Activated T-cell treated with anti-CD3 and anti-CD28 coated beads, Interleukin-2, amount 50 U/mL, for 72 hours (primary cell): ENCODE data around the gene AATF. TPM values are rescaled to one million over a fixed set of nuclear protein-coding genes. Genes with fewer than 3 reads are reported as not detected.

Source experiments
- ATAC-seq, 2 donors: fragments of 150-1000 bp; cut with Tn5 transposase; replicated peaks in 1 of 2; 2 replicates each; pipeline ENCODE4 v1.10.0; 2021; ENCODE audit warnings: moderate library complexity in 2 of 2, mild to moderate bottlenecking in 1 of 2
- DNase-seq, 2 donors: peaks; one replicate each; pipeline ENCODE4 v3.0.0; 2021 to 2022; ENCODE audit warnings: mixed read lengths in 1 of 2
- H3K27ac Mint-ChIP-seq: one replicate; pipeline ENCODE4 v1.8.0; 2022; ENCODE audit warnings: mild to moderate bottlenecking, moderate library complexity, mixed read lengths
- H3K27me3 Mint-ChIP-seq: one replicate; pipeline ENCODE4 v1.8.0; 2022; ENCODE audit warnings: low read depth, mixed read lengths
- H3K36me3 Mint-ChIP-seq, 2 donors: one replicate each; pipeline ENCODE4 v1.8.0; 2022; ENCODE audit warnings: mixed read lengths in 2 of 2, mild to moderate bottlenecking in 1 of 2; ENCODE audit not compliant: insufficient read depth in 2 of 2
- H3K4me1 Mint-ChIP-seq: one replicate; pipeline ENCODE4 v1.8.0; 2022; ENCODE audit warnings: low read depth, mixed read lengths
- H3K4me3 Mint-ChIP-seq, 2 donors: one replicate each; pipeline ENCODE4 v1.8.0; 2022; ENCODE audit warnings: mild to moderate bottlenecking in 2 of 2, mixed read lengths in 2 of 2, moderate library complexity in 2 of 2
- H3K9me3 Mint-ChIP-seq, 2 donors: one replicate each; pipeline ENCODE4 v1.8.0; 2022; ENCODE audit warnings: mixed read lengths in 2 of 2
- total RNA-seq, 2 donors: library from RNA; stranded (reverse); gene quantifications; one replicate each; pipeline ENCODE4 v1.2.3, GENCODE V29; 2022

Gene AATF
- total RNA-seq, 2 donors from 2014 or later: 85.1 to 91.9 TPM

DNA sequence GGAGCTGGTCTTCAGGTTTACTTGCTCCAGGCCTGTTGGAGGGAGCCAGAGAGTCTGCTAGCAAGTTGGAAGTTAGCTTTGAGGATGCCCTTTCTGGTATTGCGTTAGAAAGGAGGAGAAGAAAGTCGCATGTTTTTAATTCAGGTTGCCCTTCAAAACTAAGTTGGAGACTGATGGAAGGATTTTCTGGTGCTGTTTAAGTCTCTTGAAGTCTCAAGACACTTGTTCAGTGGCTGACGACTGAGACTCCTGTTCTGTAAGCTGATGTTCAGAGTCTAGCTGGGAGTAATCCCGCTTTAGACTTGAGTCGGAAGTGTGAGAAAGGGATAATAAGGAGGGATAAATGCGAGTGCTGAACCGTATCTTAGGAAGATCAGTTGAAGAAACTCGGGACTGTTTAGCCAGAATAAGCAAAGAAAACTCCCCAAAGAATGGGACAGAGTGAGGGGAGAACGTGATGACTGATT lies 740 bp downstream of the AATF start:
- Mint-ChIP-seq H3K36me3 (peaks cover 17 to 36% of the 10 kb centered on the region in 2 donors), H3K4me3 (peak overlapping the region; percentile 92 to 97), H3K4me1 (peaks cover 66% of the 10 kb centered on the region), H3K27ac (peak overlapping the region; percentile 85), H3K9me3 (no peaks in the 10 kb centered on the region), H3K27me3 (peaks cover 35% of the 10 kb centered on the region)
- DNase-seq (no peak), ATAC-seq (no peak)

GRCh38 chr17:36950027-36950426 lies 1.3 kb downstream of the AATF start:
- H3K9me3 Mint-ChIP-seq: no peaks in the 10 kb centered on the region
- peak overlapping the region; percentile 85 for H3K27ac Mint-ChIP-seq
- peak overlapping the region; percentile 92 to 97 for H3K4me3 Mint-ChIP-seq
- H3K36me3 Mint-ChIP-seq: peaks cover 19 to 38% of the 10 kb centered on the region in 2 donors
- peaks cover 68% of the 10 kb centered on the region for H3K4me1 Mint-ChIP-seq
- peaks cover 29% of the 10 kb centered on the region for H3K27me3 Mint-ChIP-seq
- DNase-seq (no peak), ATAC-seq (no peak)

GRCh38 chr17:36951084-36951789 lies 2.5 kb downstream of the AATF start:
- no peak for DNase-seq
- H3K27ac Mint-ChIP-seq: no peak overlapping the region
- H3K4me3 Mint-ChIP-seq: peak overlapping the region; percentile 92 to 97

DNA sequence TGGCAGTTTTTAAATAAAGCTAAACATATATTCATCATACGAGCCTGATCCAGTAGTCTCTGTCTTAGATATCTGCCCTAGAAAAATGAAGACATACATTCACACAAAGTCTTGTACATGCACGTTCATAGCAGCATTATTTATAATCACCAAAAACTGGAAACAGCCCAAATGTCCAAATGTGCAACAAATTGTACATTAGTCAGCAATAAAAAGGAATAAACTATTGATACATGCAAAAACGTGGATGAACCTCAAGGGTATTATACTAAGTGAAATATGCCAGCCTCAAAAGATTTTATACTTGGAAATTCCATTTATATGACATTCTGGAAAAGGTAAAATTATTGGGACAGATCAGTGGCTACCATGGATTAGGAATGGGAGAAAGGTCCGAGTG lies 22.8 kb downstream of the AATF start:
- peaks cover 9 to 20% of the 10 kb centered on the region in 2 donors for H3K36me3 Mint-ChIP-seq
- peaks cover 46% of the 10 kb centered on the region for H3K4me1 Mint-ChIP-seq
- no peak overlapping the region for H3K27ac Mint-ChIP-seq
- ATAC-seq (no peak), DNase-seq (no peak)
- no peaks in the 10 kb centered on the region for H3K27me3 Mint-ChIP-seq
- H3K4me3 Mint-ChIP-seq: no peak overlapping the region
- peaks cover 0 to 2% of the 10 kb centered on the region in 2 donors for H3K9me3 Mint-ChIP-seq

More at GRCh38 chr17:36951084-36951789, 2.5 kb downstream of the AATF start:
- Mint-ChIP-seq H3K36me3 (peaks cover 23 to 43% of the 10 kb centered on the region in 2 donors), H3K4me1 (peaks cover 68% of the 10 kb centered on the region), H3K27me3 (peaks cover 17% of the 10 kb centered on the region), H3K9me3 (no peaks in the 10 kb centered on the region)
- no peak for ATAC-seq

DNA sequence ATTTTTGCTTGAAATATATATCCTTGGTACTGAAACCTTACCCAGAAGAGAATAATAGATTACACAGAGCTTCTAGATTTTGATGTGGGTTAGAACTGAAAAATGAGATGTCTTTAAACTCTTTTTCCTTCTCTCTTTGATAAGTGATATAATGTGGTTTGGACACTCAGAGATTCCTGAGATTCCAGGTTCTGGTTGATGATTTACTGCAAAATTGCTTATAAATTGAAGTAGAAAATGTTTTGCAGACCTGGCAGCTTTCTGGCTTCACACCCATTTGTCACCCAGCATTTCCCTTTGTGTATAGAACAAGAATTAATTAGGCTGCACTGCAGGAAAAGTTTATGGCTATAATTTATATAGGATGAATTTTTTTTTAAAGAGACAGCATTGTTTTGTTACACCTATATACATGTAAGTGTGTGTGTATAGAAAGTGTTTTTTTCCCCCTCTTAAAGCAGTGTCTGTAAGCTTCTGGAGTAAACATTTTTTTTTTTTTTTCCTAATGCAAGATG lies 23.5 kb downstream of the AATF start:
- DNase-seq (no peak), ATAC-seq (no peak)
- H3K4me1 Mint-ChIP-seq: peaks cover 46% of the 10 kb centered on the region
- H3K9me3 Mint-ChIP-seq: peaks cover 0 to 2% of the 10 kb centered on the region in 2 donors
- H3K4me3 Mint-ChIP-seq: no peak overlapping the region
- H3K27me3 Mint-ChIP-seq: no peaks in the 10 kb centered on the region
- H3K36me3 Mint-ChIP-seq: peaks cover 8 to 17% of the 10 kb centered on the region in 2 donors
- H3K27ac Mint-ChIP-seq: no peak overlapping the region

- peaks cover 0 to 2% of the 10 kb centered on the region in 2 donors for H3K9me3 Mint-ChIP-seq
- H3K4me1 Mint-ChIP-seq: peaks cover 43% of the 10 kb centered on the region
- no peaks in the 10 kb centered on the region for H3K27me3 Mint-ChIP-seq
- no peak overlapping the region for H3K4me3 Mint-ChIP-seq
- peaks cover 7 to 13% of the 10 kb centered on the region in 2 donors for H3K36me3 Mint-ChIP-seq
- H3K27ac Mint-ChIP-seq: peak overlapping the region; percentile 22
- DNase-seq: no peak
- no peak for ATAC-seq
These were observed 24.2 kb downstream of the AATF start for GRCh38 chr17:36972905-36973304.

- ATAC-seq: no peak
These were observed 27.3 kb downstream of the AATF start for GRCh38 chr17:36975922-36976515.

DNA sequence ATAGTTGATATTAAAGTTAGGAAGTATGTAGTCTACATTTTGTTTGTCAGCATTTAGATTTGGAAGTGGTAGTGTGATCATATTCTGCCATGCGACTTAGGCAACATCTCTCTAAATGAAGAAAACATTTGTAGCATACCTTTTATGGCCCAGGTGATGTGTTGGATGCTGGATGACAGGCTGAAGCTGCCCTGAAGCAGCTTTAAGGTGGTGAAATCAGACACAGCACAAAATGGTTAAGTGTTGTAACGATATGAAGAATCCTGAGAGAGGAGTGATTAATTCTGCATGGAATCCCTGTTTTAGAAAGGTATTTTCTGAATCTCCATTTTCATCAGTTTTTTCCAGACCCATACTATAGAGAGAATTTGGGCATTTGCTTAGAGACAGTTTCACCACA lies 28.3 kb downstream of the AATF start:
- peak overlapping the region; percentile 8 for H3K27ac Mint-ChIP-seq
- DNase-seq (no peak), ATAC-seq (no peak)
- peaks cover 1 to 10% of the 10 kb centered on the region in 2 donors for H3K36me3 Mint-ChIP-seq
- peaks cover 19% of the 10 kb centered on the region for H3K4me1 Mint-ChIP-seq
- H3K9me3 Mint-ChIP-seq: no peaks in the 10 kb centered on the region
- H3K4me3 Mint-ChIP-seq: no peak overlapping the region
- H3K27me3 Mint-ChIP-seq: no peaks in the 10 kb centered on the region

More at GRCh38 chr17:36975922-36976515, 27.3 kb downstream of the AATF start:
- H3K36me3 Mint-ChIP-seq: peaks cover 1 to 4% of the 10 kb centered on the region in 2 donors
- peak overlapping the region; percentile 46 for H3K27ac Mint-ChIP-seq
- H3K4me1 Mint-ChIP-seq: peaks cover 30% of the 10 kb centered on the region
- H3K4me3 Mint-ChIP-seq: peak overlapping the region in 1 of 2 donors; percentile 39
- no peak for DNase-seq
- no peaks in the 10 kb centered on the region for H3K27me3 Mint-ChIP-seq
- H3K9me3 Mint-ChIP-seq: no peaks in the 10 kb centered on the region

- H3K36me3 Mint-ChIP-seq: peaks cover 1 to 11% of the 10 kb centered on the region in 2 donors
- H3K27me3 Mint-ChIP-seq: no peaks in the 10 kb centered on the region
- H3K4me3 Mint-ChIP-seq: no peak overlapping the region
- H3K4me1 Mint-ChIP-seq: peaks cover 17% of the 10 kb centered on the region
- no peak for ATAC-seq
- no peak for DNase-seq
- H3K9me3 Mint-ChIP-seq: no peaks in the 10 kb centered on the region
- no peak overlapping the region for H3K27ac Mint-ChIP-seq
These were observed 28.8 kb downstream of the AATF start for GRCh38 chr17:36977568-36977967.

DNA sequence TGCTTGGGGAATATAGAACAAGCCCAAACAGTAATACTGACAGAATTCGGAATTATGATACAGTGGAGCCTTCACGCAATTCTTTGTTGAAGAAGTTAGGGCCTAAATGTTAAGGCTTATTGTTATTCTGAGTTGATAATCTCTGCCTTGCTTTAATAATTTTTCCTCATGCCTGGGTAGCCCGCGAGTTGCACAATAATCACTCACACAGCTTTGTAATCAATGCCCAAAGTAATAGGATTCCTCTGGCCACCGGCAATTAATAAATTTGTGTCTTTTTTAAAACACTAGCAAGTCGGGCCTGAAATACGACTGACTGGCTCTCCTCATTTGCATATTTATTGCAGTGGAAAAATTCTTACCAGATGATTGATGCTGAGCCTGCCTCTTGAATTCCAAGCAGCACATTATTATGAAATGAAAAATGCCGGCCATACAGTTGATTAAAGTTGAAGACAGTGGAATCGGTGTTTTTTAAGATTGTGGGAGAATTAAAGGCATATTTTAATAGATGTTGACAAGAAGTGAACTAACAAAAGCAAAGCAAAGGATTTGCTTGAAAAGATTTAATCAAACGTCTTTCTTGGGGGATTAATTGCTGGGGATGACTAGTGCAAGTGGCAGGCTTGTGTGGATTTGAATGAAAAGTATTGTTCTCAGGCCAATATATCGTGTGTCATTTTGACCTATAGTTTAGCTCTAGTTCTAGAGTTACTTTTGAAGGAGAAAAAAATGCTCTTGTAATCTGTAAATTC lies 30.2 kb downstream of the AATF start:
- Mint-ChIP-seq H3K27ac (no peak overlapping the region), H3K4me3 (no peak overlapping the region), H3K4me1 (peaks cover 10% of the 10 kb centered on the region), H3K27me3 (no peaks in the 10 kb centered on the region), H3K9me3 (no peaks in the 10 kb centered on the region), H3K36me3 (peaks cover 1 to 14% of the 10 kb centered on the region in 2 donors)
- no peak for ATAC-seq
- no peak for DNase-seq

DNA sequence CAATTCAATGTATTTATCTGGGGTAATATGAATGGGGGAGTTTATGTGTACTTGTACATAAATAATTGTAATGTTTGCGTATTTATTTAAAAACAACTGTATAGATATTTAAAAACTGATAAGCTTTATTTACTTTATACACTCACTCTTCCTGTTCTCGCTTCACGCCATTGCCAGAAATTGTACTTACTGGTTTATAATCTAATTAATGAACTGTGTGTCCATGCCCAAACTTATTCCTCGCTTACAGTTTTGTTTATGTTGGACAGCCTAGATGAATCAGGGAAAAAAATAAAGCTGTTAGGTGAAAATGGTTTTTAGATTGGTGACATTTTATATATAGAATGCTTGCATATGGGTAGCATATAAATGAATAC lies 30.8 kb downstream of the AATF start:
- peaks cover 1 to 14% of the 10 kb centered on the region in 2 donors for H3K36me3 Mint-ChIP-seq
- DNase-seq (no peak), ATAC-seq (no peak)
- no peaks in the 10 kb centered on the region for H3K27me3 Mint-ChIP-seq
- no peak overlapping the region for H3K4me3 Mint-ChIP-seq
- H3K4me1 Mint-ChIP-seq: peaks cover 10% of the 10 kb centered on the region
- H3K9me3 Mint-ChIP-seq: no peaks in the 10 kb centered on the region
- H3K27ac Mint-ChIP-seq: no peak overlapping the region

- Mint-ChIP-seq H3K4me3 (no peak overlapping the region), H3K36me3 (peaks cover 1 to 14% of the 10 kb centered on the region in 2 donors), H3K27me3 (no peaks in the 10 kb centered on the region), H3K27ac (no peak overlapping the region), H3K9me3 (no peaks in the 10 kb centered on the region), H3K4me1 (peaks cover 10% of the 10 kb centered on the region)
- no peak for DNase-seq
- ATAC-seq: no peak
These were observed 31.6 kb downstream of the AATF start for GRCh38 chr17:36980280-36980761.

DNA sequence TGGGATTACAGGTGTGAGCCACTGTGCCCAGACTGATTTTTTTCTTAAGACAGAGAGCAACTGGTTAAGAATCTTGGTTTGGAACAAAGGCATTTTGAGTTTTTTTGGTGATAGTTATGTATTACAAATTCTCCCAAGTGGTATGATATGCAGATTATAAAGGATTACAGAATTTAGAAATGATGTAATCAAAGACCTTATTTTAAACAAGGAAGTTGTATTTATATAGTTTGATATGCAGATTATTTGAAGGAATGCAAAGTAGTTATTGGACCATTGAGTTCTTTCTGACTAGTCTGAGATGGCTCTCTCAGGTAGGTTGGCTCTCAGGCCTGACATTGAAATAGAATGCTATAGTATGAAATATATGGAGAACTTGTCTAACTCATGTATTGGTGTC lies 34.9 kb downstream of the AATF start:
- Mint-ChIP-seq H3K36me3 (peaks cover 6 to 19% of the 10 kb centered on the region in 2 donors), H3K9me3 (no peaks in the 10 kb centered on the region), H3K27ac (no peak overlapping the region), H3K4me1 (no peaks in the 10 kb centered on the region), H3K4me3 (no peak overlapping the region), H3K27me3 (no peaks in the 10 kb centered on the region)
- no peak for DNase-seq
- no peak for ATAC-seq
